Measurements from ENCODE around the gene PRC1. TPM values are rescaled to one million over a fixed set of nuclear protein-coding genes. Genes with fewer than 3 reads are reported as not detected.

Gene PRC1, protein sequence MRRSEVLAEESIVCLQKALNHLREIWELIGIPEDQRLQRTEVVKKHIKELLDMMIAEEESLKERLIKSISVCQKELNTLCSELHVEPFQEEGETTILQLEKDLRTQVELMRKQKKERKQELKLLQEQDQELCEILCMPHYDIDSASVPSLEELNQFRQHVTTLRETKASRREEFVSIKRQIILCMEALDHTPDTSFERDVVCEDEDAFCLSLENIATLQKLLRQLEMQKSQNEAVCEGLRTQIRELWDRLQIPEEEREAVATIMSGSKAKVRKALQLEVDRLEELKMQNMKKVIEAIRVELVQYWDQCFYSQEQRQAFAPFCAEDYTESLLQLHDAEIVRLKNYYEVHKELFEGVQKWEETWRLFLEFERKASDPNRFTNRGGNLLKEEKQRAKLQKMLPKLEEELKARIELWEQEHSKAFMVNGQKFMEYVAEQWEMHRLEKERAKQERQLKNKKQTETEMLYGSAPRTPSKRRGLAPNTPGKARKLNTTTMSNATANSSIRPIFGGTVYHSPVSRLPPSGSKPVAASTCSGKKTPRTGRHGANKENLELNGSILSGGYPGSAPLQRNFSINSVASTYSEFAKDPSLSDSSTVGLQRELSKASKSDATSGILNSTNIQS
- 10 to 100 TPM in 1 of 2 donors, 1 to 10 TPM in 1; 4.8 to 12.9 TPM for total RNA-seq

DNA sequence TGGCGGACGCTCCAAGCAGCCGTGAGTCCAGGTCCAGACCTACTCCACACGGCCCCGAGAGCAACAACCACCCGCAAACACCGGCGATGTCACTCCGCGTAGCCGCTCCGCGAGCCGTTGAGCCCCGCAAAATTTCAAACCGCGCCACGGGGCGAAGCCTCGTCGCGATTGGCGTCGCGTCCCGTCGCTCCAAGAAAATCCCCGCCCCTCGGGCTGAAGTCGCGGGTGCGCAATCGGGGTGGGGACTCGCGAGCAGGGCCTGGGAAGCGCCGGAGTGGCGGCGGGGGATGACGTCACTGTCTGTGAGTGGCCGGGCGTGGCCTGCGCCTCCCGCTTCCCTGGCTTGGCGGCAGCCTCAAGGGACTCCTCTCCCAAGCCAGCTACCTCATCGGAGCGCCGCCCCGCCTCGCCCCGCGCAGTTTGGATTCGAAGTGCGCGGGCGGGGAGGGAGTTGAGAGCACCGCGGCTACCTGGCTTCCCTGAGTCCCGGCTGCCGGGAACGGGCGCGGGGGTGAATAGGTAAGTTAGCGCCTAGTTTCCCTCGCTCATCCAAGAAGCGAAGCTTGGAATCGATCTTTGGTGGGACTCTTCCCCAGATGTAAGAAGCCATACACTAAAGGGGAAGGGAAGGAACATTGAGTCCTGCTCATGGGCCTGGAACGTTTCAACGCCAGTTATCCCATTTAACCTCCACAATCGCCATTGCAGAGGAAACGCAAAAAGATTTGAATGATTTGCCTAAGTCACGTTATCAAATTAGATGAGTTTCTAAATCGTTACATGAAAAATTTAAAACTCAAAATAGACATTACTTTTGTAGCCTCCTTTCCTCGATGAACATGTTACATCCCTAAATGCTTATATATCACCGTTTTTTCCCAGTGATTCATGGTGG is at the start of gene PRC1:
Gene PRC1 (minus strand): TSS at position 119 of the 895 bp plus-strand sequence. CDS start 118 bp downstream, at position 1.
- H3K4me1 ChIP-seq = peaks cover 0 to 8% of the 10 kb centered on the region in 2 donors
- H3K36me3 ChIP-seq = peaks cover 12% of the 10 kb centered on the region
- peak within 1 kb of the TSS; percentile 88 to 89 for H3K27ac ChIP-seq
- H3K27me3 ChIP-seq = no peaks in the 10 kb centered on the region
- H3K4me3 ChIP-seq = peak within 1 kb of the TSS; percentile 83
- peak; percentile 98 for DNase-seq (ENCODE audit: low spot score)
- TF ChIP-seq, protein P1, sequence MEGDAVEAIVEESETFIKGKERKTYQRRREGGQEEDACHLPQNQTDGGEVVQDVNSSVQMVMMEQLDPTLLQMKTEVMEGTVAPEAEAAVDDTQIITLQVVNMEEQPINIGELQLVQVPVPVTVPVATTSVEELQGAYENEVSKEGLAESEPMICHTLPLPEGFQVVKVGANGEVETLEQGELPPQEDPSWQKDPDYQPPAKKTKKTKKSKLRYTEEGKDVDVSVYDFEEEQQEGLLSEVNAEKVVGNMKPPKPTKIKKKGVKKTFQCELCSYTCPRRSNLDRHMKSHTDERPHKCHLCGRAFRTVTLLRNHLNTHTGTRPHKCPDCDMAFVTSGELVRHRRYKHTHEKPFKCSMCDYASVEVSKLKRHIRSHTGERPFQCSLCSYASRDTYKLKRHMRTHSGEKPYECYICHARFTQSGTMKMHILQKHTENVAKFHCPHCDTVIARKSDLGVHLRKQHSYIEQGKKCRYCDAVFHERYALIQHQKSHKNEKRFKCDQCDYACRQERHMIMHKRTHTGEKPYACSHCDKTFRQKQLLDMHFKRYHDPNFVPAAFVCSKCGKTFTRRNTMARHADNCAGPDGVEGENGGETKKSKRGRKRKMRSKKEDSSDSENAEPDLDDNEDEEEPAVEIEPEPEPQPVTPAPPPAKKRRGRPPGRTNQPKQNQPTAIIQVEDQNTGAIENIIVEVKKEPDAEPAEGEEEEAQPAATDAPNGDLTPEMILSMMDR (IDR thresholded peaks at IDR 0.05) = peak in 1 of 2 donors; percentile 17
- no peaks in the 10 kb centered on the region for H3K9me3 ChIP-seq

DNA sequence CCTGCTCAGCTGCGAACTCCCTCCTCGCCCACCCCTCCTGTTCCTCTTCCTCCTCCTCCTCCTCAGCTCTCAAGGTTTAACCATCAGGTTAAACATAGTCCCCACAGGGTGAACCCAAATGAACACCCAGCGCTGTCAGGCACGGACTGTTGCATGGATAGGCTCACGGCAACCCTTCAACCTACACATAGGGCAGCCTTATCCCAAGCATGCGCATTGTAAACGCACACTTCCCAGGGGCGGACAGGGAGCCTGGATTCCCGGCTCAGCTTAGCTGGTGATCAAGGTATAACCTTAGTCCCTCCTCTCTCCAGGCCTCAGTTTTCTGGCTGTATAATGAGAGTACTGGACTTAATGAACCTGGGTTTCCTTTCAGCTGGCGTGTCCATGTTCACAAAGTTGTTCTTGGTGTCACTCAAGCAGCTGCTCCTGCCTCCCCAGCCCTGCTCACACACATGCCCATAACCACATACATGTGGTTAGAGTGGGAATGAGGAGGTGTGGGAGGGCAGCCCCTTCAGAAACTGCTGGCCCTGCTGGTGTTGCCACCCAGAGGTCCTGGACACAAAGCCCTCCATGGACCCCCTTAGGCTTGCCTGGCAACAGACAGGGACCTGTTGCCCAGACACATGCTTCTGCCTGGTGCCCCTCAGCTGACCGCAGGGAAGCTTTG is 49.0 kb upstream of the PRC1 start:
- Histone ChIP-seq H3K27me3 (no peaks in the 10 kb centered on the region), H3K4me1 (no peaks in the 10 kb centered on the region), H3K27ac (no peak overlapping the region), H3K4me3 (no peak overlapping the region), H3K36me3 (no peaks in the 10 kb centered on the region), H3K9me3 (no peaks in the 10 kb centered on the region)
- DNase-seq (ENCODE audit: low spot score) = no peak
- TF ChIP-seq, protein P1 (IDR thresholded peaks at IDR 0.05) = no peak

DNA sequence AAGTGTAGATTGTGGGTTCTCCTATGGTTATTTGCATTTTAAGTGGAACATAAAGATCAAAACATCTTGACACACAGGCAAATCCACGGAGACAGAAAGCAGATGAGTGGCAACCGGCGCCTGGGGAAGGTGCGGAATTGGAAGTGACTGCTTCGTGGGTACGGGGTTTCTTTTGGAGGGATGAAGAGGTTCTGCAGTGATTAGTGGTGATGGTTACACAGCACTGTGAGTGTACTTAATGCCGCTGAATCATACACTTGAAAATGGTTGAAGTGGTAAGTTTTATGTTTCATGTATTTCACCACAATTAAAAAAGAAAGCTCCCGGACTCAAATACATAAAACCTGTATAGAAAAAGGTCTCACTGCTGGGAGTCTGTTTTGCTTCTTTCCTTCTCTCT is 46.5 kb upstream of the PRC1 start:
- no peaks in the 10 kb centered on the region for H3K36me3 ChIP-seq
- no peaks in the 10 kb centered on the region for H3K4me1 ChIP-seq
- no peak overlapping the region for H3K27ac ChIP-seq
- no peak for DNase-seq (ENCODE audit: low spot score)
- H3K4me3 ChIP-seq = no peak overlapping the region
- H3K9me3 ChIP-seq = no peaks in the 10 kb centered on the region
- TF ChIP-seq, protein P1 (IDR thresholded peaks at IDR 0.05) = no peak
- no peaks in the 10 kb centered on the region for H3K27me3 ChIP-seq

DNA sequence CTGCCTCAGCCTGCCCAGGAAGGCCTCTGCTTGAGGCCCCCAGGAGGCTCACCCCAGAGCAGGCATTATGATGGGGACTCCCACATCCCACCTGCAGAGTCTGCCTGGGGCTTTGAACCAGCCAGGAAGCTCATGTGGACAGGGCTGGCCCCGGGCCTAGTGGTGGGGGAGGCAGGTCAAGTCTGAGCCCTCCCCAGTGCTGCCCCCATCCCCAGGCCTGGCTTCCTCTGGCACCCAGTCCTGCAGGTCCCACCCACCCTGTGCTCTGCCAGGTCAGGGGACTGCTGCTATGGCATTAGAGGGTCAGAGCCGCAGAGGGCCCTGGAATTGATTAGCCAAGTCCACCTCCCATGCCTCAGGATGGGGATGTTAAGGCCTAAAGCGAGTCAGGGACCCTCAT is 45.7 kb upstream of the PRC1 start:
- no peaks in the 10 kb centered on the region for H3K4me1 ChIP-seq
- no peaks in the 10 kb centered on the region for H3K27me3 ChIP-seq
- no peaks in the 10 kb centered on the region for H3K36me3 ChIP-seq
- no peak overlapping the region for H3K27ac ChIP-seq
- TF ChIP-seq, protein P1 (IDR thresholded peaks at IDR 0.05) = no peak
- H3K4me3 ChIP-seq = no peak overlapping the region
- DNase-seq (ENCODE audit: low spot score) = no peak
- H3K9me3 ChIP-seq = no peaks in the 10 kb centered on the region

Measured in right atrium auricular region (tissue), 2 donors.